Measurements from ENCODE around the gene KIFBP. TPM values are rescaled to one million over a fixed set of nuclear protein-coding genes. Genes with fewer than 3 reads are reported as not detected.

Gene KIFBP
- total RNA-seq, 1 donor from 2014 or later: 73.8 TPM

DNA sequence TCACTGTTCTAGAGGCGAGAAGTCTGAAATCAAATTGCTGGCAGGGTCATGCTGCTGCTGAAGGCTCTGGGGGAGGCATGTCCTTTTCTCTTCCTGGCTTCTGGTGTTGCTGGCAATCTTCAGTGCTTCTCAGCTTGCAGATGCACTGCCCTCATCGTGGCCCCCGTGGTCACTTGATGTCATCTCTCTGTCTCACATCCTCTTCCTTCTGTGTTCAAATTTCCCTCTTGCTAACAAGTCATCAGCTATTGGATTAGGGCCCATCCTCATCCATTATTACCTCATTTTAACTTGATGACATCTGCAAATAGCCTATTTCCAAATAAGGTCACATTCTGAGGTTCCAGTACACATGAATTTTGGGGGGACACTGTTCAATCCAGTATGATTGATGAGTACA lies 62.7 kb downstream of the KIFBP start:
- no peak for DNase-seq (ENCODE audit: low read depth)

GRCh38 chr10:69051710-69052487 lies 63.3 kb downstream of the KIFBP start:
- no peak for DNase-seq (ENCODE audit: low read depth)

DNA sequence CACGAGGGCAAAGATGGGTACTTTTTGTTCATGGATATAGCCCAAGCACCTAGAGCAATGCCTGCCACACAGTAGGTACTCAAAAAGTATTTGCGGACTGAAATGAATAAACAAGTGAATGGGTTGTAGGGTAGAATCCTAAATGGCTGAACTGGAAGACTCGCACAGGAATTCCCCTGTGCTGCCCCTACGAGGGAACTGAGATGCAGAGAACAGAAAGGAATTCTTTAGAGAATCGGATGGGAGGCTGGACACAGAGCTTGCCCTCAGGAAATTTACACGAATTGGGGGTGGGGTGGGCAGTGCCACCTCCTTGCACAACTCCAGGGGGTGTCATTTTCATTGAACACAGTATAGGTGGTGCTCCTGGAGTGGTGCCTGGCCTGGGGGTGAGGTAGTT lies 64.1 kb downstream of the KIFBP start:
- no peak for DNase-seq (ENCODE audit: low read depth)

DNA sequence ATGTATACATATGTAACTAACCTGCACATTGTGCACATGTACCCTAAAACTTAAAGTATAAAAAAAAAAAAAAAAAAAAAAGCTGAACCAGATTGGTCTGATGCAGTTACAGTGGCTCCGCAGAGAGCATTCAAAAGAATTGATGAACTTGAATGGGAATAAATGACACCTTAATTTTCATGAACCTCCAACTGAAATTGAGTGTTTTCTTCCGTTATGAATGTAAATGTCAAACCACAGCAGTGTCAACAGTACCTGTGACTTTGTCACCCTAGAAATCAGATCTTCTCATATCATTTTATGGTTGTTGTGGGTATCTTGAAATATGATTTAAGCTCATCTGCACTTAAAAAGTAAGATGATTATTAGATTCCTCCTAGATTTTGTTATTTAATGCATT lies 66.6 kb downstream of the KIFBP start:
- DNase-seq (ENCODE audit: low read depth): no peak

DNA sequence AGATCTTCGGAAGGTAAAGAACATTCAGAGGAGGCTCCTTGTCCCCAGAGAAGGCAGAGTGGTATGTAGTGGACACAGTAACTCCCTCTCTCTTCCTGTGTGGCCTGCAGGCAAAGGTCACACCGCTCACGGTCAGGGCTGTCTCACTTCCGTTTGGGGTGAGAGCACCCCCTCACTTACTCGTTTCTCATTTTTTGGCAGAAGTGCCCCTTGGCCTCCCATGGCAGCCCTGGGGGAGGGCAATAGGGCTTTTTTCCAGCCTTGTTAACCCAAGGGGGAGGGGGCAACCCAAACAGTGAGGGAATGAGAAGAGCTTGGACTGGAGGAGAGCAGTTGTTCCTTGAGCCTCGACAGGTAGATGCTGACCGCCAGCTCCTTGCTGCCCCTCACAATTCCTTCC lies 67.5 kb downstream of the KIFBP start:
- DNase-seq (ENCODE audit: low read depth): no peak

- DNase-seq (ENCODE audit: low read depth): no peak
Measured at GRCh38 chr10:69056536-69057260, 68.1 kb downstream of the KIFBP start.

DNA sequence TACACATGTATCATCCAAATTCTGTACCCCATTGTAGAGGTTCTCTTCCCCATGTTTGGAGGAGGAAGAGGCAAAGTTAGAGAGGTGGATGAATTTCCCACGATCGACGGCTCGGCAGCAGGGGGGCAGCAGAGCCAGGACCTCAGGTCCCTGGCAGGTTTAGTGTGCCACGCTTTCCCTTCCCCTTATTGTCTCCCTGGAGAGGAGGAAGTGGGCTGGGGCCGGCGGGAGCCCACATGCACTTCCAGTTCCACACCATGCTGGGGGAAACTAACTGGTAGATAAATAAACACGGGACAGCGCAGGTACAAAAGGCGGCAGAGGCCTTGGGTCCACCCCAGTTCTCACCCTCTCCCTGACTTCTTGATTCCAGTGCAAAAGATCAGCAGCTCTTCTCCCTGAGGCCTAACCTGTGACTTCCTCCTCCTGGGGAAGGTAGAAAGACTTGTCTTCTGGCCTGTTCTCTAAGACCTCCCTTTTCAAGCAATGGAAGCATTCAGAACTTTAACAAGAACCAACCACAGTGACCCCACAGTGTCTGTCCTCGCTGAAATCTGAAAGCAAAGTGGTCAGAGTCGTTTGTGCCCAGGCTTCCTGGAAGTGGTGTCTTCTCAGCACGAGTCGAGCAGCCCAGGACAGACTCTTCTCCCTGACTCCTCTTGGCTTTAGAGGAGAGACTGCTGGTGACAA lies 68.8 kb downstream of the KIFBP start:
- no peak for DNase-seq (ENCODE audit: low read depth)

- peak; percentile 58 for DNase-seq (ENCODE audit: low read depth)
Measured at GRCh38 chr10:69057951-69058297, 69.3 kb downstream of the KIFBP start.

GRCh38 chr10:69060127-69060798 lies 71.7 kb downstream of the KIFBP start:
- no peak for DNase-seq (ENCODE audit: low read depth)

GRCh38 chr10:69061305-69062161 lies 72.9 kb downstream of the KIFBP start:
- peak; percentile 100 for DNase-seq (ENCODE audit: low read depth)

DNA sequence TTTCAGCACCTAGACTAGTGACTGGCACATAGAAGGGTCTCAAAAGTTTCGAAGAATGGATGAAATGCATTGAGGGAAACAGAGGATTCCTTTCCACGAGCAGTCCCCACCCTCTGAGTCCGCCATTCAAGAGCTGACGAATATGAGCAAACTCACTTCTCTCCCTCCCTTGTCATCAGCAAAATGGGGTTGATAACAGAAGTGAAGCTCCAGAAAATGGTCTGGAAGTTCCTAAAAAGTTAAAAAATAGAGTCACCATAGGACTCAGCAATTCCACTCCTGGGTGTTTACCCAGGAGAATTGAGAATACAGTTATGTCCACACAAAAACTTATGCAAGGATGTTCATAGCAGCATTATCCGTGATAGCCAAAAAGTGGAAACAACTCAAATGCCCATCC lies 74.3 kb downstream of the KIFBP start:
- DNase-seq (ENCODE audit: low read depth): no peak

DNA sequence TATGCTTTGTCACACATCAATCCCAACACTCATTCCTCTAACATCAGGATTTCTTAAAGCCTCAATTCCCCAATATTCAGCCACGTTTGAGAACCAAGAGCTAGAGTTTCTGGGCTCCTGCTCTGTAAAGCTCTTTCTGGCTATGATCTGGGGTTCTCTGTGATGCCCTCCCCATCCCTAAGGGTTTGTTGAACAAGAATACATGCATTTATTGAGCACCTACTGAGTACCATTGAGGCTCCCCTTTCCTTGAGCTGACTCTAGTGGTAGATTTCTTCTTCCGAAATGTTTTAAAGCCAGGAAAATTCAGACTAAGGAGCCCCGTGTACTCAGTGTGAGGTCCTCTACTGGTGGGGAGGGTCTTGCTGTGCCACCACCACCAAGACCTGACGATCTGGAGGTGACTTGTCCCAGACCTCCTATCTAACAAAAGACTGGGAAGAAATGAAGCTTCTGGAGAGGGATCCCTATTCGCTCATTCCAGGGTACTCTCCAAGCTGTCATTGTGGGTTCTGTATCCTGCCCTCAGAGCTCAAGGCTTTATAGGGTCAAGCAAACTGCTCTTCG lies 76.2 kb downstream of the KIFBP start:
- DNase-seq (ENCODE audit: low read depth): no peak

DNA sequence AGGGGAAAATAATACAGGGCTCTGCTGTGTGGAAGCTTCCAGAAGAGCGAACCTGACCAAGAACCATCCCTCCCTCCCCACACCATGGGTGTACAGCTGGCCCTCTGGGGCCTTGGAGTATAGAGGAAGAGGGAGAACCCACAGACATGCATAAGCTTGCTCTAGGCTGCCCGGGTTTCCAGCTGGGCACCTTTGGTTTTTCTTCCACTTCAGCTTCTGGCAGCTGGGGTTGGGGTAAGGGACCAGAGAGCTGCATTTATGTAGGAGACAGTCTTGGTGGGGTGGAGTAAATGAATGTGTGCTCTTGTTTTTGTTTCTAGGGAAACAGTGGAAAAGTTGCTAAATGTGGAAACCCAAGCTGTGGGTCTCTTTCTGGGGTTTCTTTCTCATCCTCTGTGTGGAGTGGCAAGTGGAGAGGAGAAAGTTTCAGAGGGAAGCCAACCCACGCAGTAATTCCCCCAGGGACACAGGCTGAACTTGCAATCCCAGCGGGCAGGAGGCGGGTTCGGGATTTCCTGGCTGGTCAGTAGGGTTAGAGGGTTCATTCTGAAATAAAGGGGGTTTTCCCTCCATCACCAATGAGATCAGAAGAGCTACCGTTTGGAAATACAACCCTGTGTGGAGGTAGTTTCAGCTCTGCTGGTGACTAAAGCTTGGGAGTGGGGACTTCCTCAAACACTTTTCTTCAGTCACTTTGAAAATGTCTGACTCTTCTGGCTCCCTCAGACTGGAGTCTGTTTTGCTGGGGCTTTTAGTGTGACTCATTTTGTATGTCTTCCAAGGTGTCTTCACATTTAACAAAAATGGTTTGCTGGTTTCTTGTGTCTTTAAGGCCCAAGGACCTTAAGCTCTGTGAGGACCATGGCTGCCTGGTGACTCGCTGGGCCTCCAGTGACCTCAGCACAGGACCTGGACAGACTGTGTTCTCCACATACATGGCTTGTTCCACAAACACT lies 77.1 kb downstream of the KIFBP start:
- DNase-seq (ENCODE audit: low read depth): peak; percentile 82

Other genes starting within 250 kb of the KIFBP start
- 0.35 and 2.9 TPM in 2 replicates for gene STOX1, start 161.3 kb upstream of the KIFBP start, total RNA-seq
- gene DDX50, start 87.5 kb upstream of the KIFBP start, total RNA-seq: 62.9 and 64.3 TPM in 2 replicates
- 107 and 153 TPM in 2 replicates for gene DDX21, start 32.6 kb upstream of the KIFBP start, total RNA-seq
- 18.0 and 53.7 TPM in 2 replicates for gene SRGN, start 99.3 kb downstream of the KIFBP start, total RNA-seq
- 77.3 and 79.3 TPM in 2 replicates for gene VPS26A, start 135.4 kb downstream of the KIFBP start, total RNA-seq
- 31.6 and 31.9 TPM in 2 replicates for gene SUPV3L1, start 191.4 kb downstream of the KIFBP start, total RNA-seq
- 51.7 and 117 TPM in 2 replicates for gene HKDC1, start 231.5 kb downstream of the KIFBP start, total RNA-seq

Measured in renal cortical epithelial cell (primary cell).